Measurements from ENCODE around the gene KCTD7.
"Not testable (repeated sequence)": the region's sequence is repeated elsewhere in the genome, so short reads cannot be mapped to it uniquely, and the experiment has no call there.

Gene KCTD7

DNA sequence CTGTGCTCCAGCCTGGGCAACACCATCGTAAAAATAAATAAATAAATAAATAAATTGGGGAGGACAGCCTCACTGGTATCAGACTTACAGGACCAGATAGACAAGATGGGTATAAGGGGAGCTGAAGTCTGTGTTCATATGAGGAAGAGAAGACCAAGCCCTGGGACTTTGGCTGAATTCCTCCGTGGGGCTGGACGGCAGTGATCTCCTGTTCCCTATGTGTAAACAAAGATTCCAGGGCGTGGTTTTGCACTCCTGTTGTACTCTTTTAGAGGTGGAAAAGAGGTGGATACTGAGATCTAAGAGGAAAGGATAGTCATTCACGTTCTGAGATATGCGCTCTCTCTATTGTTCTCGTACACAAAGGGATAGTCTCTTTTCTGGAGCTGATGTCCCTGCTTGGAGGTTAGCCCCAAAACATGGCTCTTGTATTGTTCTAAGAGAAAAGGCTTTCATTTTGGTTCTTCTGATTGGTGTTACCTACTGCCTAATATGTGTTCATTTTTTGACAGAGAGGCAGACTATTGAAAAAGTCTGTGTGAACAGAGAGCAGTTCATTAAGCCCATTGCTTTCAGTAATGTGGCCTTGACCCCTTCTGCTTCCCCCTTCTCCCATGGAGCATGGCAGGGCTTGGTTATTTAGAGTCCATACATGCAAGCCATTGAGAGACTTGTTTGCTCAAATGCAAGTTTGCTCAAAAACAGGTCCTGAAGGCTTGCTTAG lies 12.3 kb downstream of the KCTD7 start:
- TF ChIP-seq CTCF (conservative IDR thresholded peaks at IDR 0.05; ENCODE audit: low read depth, low read length) = no peak
- no peak overlapping the region for H3K4me3 ChIP-seq (ENCODE audit: low read length)
- DNase-seq (ENCODE audit: low read depth) = no peak

GRCh38 chr7:66641526-66641871 lies 12.8 kb downstream of the KCTD7 start:
- TF ChIP-seq CTCF (conservative IDR thresholded peaks at IDR 0.05; ENCODE audit: low read depth, low read length) = no peak
- H3K4me3 ChIP-seq (ENCODE audit: low read length) = no peak overlapping the region
- DNase-seq (ENCODE audit: low read depth) = no peak

GRCh38 chr7:66642186-66642585 lies 13.5 kb downstream of the KCTD7 start:
- TF ChIP-seq CTCF (conservative IDR thresholded peaks at IDR 0.05; ENCODE audit: low read depth, low read length) = no peak
- no peak for DNase-seq (ENCODE audit: low read depth)
- H3K4me3 ChIP-seq (ENCODE audit: low read length) = no peak overlapping the region

- no peak for DNase-seq (ENCODE audit: low read depth)
- no peak for TF ChIP-seq CTCF (conservative IDR thresholded peaks at IDR 0.05; ENCODE audit: low read depth, low read length)
Observed at GRCh38 chr7:66642932-66643331, 14.3 kb downstream of the KCTD7 start.

DNA sequence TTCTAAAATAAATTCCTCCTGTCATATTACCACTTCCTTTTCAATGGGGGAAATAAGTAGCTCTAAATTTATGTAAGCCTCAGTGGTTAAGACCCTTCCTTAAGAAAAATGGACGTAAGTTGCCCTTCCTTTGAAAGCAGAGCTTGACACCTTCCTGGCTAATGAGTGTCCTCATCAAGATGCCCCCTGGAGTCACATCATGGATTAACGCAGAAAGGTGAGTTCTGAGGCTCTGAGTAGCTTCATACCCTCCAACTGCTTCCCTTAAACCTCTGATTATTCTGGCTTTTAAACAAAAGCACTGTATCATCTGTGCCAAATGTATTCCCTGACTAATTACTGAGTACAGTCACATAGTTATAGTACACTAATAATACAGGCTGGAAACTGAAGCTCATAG lies 14.7 kb downstream of the KCTD7 start:
- H3K4me3 ChIP-seq (ENCODE audit: low read length) = no peak overlapping the region
- DNase-seq (ENCODE audit: low read depth) = no peak
- TF ChIP-seq CTCF (conservative IDR thresholded peaks at IDR 0.05; ENCODE audit: low read depth, low read length) = no peak

More at GRCh38 chr7:66642932-66643331, 14.3 kb downstream of the KCTD7 start:
- H3K4me3 ChIP-seq (ENCODE audit: low read length) = no peak overlapping the region

GRCh38 chr7:66651026-66651425 lies 22.3 kb downstream of the KCTD7 start:
- not testable (repeated sequence) for DNase-seq (ENCODE audit: low read depth); H3K4me3 ChIP-seq (ENCODE audit: low read length)

DNA sequence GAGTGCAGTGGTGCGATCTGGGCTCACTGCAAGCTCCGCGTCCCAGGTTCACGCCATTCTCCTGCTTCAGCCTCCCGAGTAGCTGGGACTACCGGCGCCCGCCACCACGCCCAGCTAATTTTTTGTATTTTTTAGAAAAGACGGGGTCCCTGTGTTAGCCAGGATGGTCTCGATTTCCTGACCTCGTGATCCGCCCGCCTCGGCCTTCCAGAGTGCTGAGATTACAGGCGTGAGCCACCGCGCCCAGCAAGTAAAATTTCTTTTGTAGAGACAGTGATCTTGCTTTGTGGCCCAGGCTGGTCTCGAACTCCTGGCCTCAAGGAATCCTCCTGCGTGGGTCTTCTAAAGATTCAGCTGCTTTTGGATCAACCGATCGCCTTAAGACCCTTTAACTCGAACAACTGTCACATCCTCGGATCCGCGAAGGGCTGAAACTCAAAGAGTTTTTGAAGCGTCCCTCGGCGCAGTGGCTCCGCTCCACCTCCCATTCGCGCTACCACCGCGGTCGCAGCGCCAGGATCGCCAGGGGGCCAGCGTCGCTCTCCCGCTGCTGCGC lies 25.1 kb downstream of the KCTD7 start:
- peak; percentile 16 for TF ChIP-seq CTCF (conservative IDR thresholded peaks at IDR 0.05; ENCODE audit: low read depth, low read length)
- DNase-seq (ENCODE audit: low read depth) = not testable (repeated sequence)
- peak overlapping the region; percentile 76 for H3K4me3 ChIP-seq (ENCODE audit: low read length)

Measured in retinal pigment epithelial cell (primary cell).